GM20431 (cell line): Measurements from ENCODE around the gene NINJ2.

ENCODE experiments used
- in situ Hi-C: fragments of 300-500 bp; cut with MseI, MboI; formaldehyde crosslinking; loops from one replicate; pipeline ENCODE4 v1.15.0; 2020; ENCODE audit warnings: low sequenced_read_pairs; ENCODE audit not compliant: unreplicated experiment

Gene NINJ2

GRCh38 chr12:542395-543113 is 120.7 kb downstream of the NINJ2 start:
- in situ Hi-C loops = no loop called here

- in situ Hi-C loops = no loop called here
Observed at GRCh38 chr12:541676-542324, 121.4 kb downstream of the NINJ2 start.

- in situ Hi-C loops = no loop called here
Observed at GRCh38 chr12:539540-540310, 123.5 kb downstream of the NINJ2 start.

GRCh38 chr12:538731-539539 is 124.3 kb downstream of the NINJ2 start:
- in situ Hi-C loops = no loop called here

GRCh38 chr12:537772-538171 is 125.5 kb downstream of the NINJ2 start:
- in situ Hi-C loops = no loop called here

GRCh38 chr12:536751-537245 is 126.4 kb downstream of the NINJ2 start:
- in situ Hi-C loops = no loop called here

- in situ Hi-C loops = no loop called here
Observed at GRCh38 chr12:535396-535795, 127.8 kb downstream of the NINJ2 start.

- in situ Hi-C loops = no loop called here
Observed at GRCh38 chr12:534216-534615, 129.0 kb downstream of the NINJ2 start.

- in situ Hi-C loops = no loop called here
Observed at GRCh38 chr12:533718-534117, 129.5 kb downstream of the NINJ2 start.

GRCh38 chr12:532908-533565 is 130.2 kb downstream of the NINJ2 start:
- in situ Hi-C loops = no loop called here

- in situ Hi-C loops = no loop called here
Observed at GRCh38 chr12:531951-532585, 131.2 kb downstream of the NINJ2 start.

GRCh38 chr12:530821-531220 is 132.4 kb downstream of the NINJ2 start:
- in situ Hi-C loops = no loop called here

GRCh38 chr12:530308-530707 is 132.9 kb downstream of the NINJ2 start:
- in situ Hi-C loops = no loop called here

- in situ Hi-C loops = no loop called here
Observed at GRCh38 chr12:527729-528128, 135.5 kb downstream of the NINJ2 start.

- in situ Hi-C loops = no loop called here
Observed at GRCh38 chr12:527241-527640, 136.0 kb downstream of the NINJ2 start.

- in situ Hi-C loops = no loop called here
Observed at GRCh38 chr12:526089-526488, 137.2 kb downstream of the NINJ2 start.

GRCh38 chr12:524167-524951 is 138.9 kb downstream of the NINJ2 start:
- in situ Hi-C loops = no loop called here

GRCh38 chr12:522692-523378 is 140.4 kb downstream of the NINJ2 start:
- in situ Hi-C loops = no loop called here
